OCI-LY3 (cell line): ENCODE measurements around the gene GPR137B.
"Not testable (repeated sequence)": the region's sequence is repeated elsewhere in the genome, so short reads cannot be mapped to it uniquely, and the experiment has no call there.

Experiments used
- H2AFZ ChIP-seq: fragments of 200-600, 300-600 bp; shearing (Covaris generic); 2 replicates; pipeline ENCODE4 v1.6.0; 2014; ENCODE audit warnings: antibody characterized with exemption, low read depth, low read length
- H3K27ac ChIP-seq: fragments of 200-600, 300-600 bp; sonication (generic); 2 replicates; pipeline ENCODE4 v1.5.1; 2014; ENCODE audit warnings: mild to moderate bottlenecking, low read length, moderate library complexity, mixed read lengths
- H3K27me3 ChIP-seq: fragments of 200-600, 300-600 bp; sonication (generic); 2 replicates; pipeline ENCODE4 v1.6.1; 2014; ENCODE audit warnings: low read depth, low read length, mixed read lengths
- H3K36me3 ChIP-seq: fragments of 200-600, 300-600 bp; sonication (generic); replicated peaks from 2 replicates; pipeline ENCODE3; 2014; ENCODE audit warnings: low read depth, low read length, mixed read lengths
- H3K4me1 ChIP-seq: fragments of 300-600, 200-600 bp; sonication (generic); 2 replicates; pipeline ENCODE4 v1.6.1; 2014; ENCODE audit warnings: low read length, mixed read lengths
- H3K4me2 ChIP-seq: fragments of 200-600, 300-600 bp; sonication (generic); 2 replicates; pipeline ENCODE4 v1.6.1; 2014; ENCODE audit warnings: low read length, mixed read lengths
- H3K4me3 ChIP-seq: fragments of 300-600, 200-600 bp; sonication (generic); 2 replicates; pipeline ENCODE4 v1.5.1; 2014; ENCODE audit warnings: antibody characterized with exemption, mild to moderate bottlenecking, low read length, moderate library complexity
- H3K79me2 ChIP-seq: fragments of 300-600, 200-600 bp; shearing (Covaris generic); 2 replicates; pipeline ENCODE4 v1.6.1; 2014; ENCODE audit warnings: mild to moderate bottlenecking, low read length, mixed read lengths
- H3K9ac ChIP-seq: fragments of 300-600, 200-600 bp; shearing (Covaris generic); 2 replicates; pipeline ENCODE4 v1.6.0; 2014; ENCODE audit warnings: mild to moderate bottlenecking, low read length, moderate library complexity
- H3K9me3 ChIP-seq: fragments of 200-600, 300-600 bp; shearing (Covaris generic); 2 replicates; pipeline ENCODE4 v1.6.1; 2014; ENCODE audit warnings: low read length, mixed read lengths; ENCODE audit not compliant: insufficient read depth
- H4K20me1 ChIP-seq: fragments of 200-600, 300-600 bp; sonication (generic); 2 replicates; pipeline ENCODE4 v1.6.1; 2016; ENCODE audit warnings: low read length, mixed read lengths; ENCODE audit not compliant: insufficient read depth
- EZH2phosphoT487 ChIP-seq: fragments of 200-600 bp; shearing (Covaris generic); IDR thresholded peaks from 2 replicates; pipeline ENCODE4 v1.6.1; 2018; ENCODE audit warnings: antibody characterized with exemption, mixed run types, low read depth
- TF ChIP-seq, protein P1 (sequence below): fragments of 200-600, 300-600 bp; sonication (generic); IDR thresholded peaks from 2 replicates; pipeline ENCODE4 v1.5.1; 2014; ENCODE audit warnings: antibody characterized with exemption, low read length, low read depth

Gene GPR137B

DNA sequence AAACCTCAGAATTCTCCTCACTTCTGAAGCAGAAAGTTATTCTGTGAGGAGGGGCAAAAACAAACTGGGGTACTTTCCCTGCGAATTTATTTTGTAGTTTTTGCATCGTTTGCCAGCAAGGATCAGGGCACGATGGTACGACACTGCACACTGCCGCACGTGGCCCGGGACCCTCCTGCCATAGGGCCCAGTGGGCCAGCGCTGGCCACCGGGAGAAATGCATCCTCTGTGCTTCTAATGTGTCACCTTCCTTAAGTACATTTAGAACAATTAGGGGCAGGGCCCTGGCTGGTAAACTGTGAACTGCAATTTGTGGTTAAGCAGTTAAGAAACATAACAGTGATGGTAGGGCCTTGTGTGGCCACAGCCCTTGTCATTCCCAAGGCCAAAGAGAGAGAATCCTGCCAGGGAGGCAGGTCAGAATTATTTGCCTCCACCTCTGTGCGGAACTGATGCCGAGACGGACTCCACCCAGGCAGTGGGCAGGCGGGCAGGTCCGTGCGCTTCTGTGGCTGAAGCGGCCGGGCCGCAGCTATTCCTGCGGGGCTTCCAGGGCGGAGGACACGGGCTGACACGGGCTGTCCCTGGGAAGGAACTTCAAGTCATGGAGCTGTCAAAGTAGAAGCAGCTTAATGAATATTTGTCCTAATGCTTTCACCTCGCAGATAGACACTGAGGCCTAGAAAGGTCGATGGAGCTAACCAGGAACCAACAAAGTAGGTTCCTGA, 12.5 kb downstream of the GPR137B start:
- peaks cover 56% of the 10 kb centered on the region for H4K20me1 ChIP-seq
- no peaks in the 10 kb centered on the region for H3K9me3 ChIP-seq
- H3K36me3 ChIP-seq, result peaks cover 43% of the 10 kb centered on the region
- H3K4me1 ChIP-seq, result peaks cover 64% of the 10 kb centered on the region
- H3K9ac ChIP-seq, result no peak overlapping the region
- no peak overlapping the region for H3K4me2 ChIP-seq
- H3K79me2 ChIP-seq, result peaks cover 85% of the 10 kb centered on the region
- TF ChIP-seq EZH2phosphoT487, result no peak
- TF ChIP-seq, protein P1, sequence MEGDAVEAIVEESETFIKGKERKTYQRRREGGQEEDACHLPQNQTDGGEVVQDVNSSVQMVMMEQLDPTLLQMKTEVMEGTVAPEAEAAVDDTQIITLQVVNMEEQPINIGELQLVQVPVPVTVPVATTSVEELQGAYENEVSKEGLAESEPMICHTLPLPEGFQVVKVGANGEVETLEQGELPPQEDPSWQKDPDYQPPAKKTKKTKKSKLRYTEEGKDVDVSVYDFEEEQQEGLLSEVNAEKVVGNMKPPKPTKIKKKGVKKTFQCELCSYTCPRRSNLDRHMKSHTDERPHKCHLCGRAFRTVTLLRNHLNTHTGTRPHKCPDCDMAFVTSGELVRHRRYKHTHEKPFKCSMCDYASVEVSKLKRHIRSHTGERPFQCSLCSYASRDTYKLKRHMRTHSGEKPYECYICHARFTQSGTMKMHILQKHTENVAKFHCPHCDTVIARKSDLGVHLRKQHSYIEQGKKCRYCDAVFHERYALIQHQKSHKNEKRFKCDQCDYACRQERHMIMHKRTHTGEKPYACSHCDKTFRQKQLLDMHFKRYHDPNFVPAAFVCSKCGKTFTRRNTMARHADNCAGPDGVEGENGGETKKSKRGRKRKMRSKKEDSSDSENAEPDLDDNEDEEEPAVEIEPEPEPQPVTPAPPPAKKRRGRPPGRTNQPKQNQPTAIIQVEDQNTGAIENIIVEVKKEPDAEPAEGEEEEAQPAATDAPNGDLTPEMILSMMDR, result no peak
- H3K27me3 ChIP-seq, result no peaks in the 10 kb centered on the region
- no peak overlapping the region for H2AFZ ChIP-seq
- H3K4me3 ChIP-seq, result no peak overlapping the region
- no peak overlapping the region for H3K27ac ChIP-seq

DNA sequence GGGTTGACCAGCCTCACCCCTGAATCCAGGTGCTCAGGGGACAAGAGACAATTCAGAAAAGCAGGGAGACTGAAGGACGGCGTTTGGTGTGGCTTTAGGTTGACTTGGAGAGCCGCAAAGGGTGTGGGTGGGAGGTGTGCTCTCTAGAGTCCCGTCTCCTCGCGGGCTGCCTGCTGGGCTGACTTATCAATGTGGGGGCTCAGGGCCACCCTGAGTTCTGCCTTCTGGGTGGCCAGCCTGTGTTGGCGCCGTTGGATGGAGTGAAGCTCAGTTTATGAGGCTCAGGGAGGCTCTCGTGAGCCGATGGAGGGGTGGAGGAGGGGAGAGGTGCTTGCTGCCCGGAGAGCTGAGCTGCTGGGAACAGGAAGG, 13.0 kb downstream of the GPR137B start:
- H3K36me3 ChIP-seq, result peaks cover 40% of the 10 kb centered on the region
- H2AFZ ChIP-seq, result no peak overlapping the region
- peaks cover 79% of the 10 kb centered on the region for H3K79me2 ChIP-seq
- no peaks in the 10 kb centered on the region for H3K9me3 ChIP-seq
- H3K4me3 ChIP-seq, result no peak overlapping the region
- H3K4me2 ChIP-seq, result peak overlapping the region; percentile 82
- H3K27ac ChIP-seq, result no peak overlapping the region
- H3K9ac ChIP-seq, result no peak overlapping the region
- H4K20me1 ChIP-seq, result peaks cover 50% of the 10 kb centered on the region
- no peaks in the 10 kb centered on the region for H3K27me3 ChIP-seq
- H3K4me1 ChIP-seq, result peaks cover 68% of the 10 kb centered on the region
- no peak for TF ChIP-seq EZH2phosphoT487
- TF ChIP-seq, protein P1, result no peak

GRCh38 chr1:236155841-236156503, 13.6 kb downstream of the GPR137B start:
- Histone ChIP-seq H4K20me1 (peaks cover 44% of the 10 kb centered on the region), H2AFZ (no peak overlapping the region), H3K4me2 (peak overlapping the region; percentile 82), H3K27ac (peak overlapping the region; percentile 97), H3K36me3 (peaks cover 37% of the 10 kb centered on the region), H3K9me3 (no peaks in the 10 kb centered on the region), H3K4me1 (peaks cover 74% of the 10 kb centered on the region), H3K9ac (peak overlapping the region; percentile 68), H3K79me2 (peaks cover 76% of the 10 kb centered on the region), H3K4me3 (peak overlapping the region; percentile 58), H3K27me3 (no peaks in the 10 kb centered on the region)
- TF ChIP-seq, protein P1, result no peak
- TF ChIP-seq EZH2phosphoT487, result no peak

DNA sequence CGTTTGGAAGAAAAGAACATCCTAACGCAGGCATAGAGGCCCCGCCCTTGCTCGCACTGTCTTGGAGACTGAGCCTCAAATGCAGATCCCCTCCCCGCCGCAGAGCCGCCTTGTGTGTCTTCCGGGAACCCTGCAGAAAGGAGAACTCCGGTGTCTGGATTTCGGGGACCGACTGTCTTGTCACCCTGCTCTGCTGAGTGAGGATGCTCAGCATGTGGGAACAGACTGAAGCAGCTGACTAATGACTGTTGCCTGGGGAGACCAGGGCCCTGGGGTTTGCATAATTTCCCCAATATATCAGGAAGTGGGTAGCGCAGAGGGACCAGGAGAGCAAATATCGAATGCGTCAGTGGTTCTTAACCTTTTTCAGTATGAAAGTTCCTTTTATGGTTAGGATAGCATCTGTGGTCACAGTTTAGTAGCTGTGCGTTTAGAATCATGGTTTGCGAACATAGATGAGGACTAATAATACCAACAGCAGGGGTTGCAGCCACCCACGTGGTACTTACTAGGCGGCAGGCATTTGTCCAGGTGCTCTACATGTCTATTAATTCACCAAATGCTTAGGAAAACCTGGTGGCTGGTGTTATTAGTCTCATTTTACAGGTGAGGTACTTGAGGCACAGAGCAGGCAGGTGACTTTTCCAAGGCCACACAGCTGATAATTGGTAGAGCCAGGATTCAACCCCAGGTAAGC, 14.3 kb downstream of the GPR137B start:
- Histone ChIP-seq H3K9me3 (peaks cover 5% of the 10 kb centered on the region), H3K27me3 (no peaks in the 10 kb centered on the region), H3K27ac (peak overlapping the region; percentile 97), H3K9ac (peak overlapping the region; percentile 82), H3K4me2 (peak overlapping the region; percentile 82), H3K36me3 (peaks cover 40% of the 10 kb centered on the region), H3K4me1 (peaks cover 80% of the 10 kb centered on the region), H2AFZ (no peak overlapping the region), H4K20me1 (peaks cover 40% of the 10 kb centered on the region), H3K79me2 (peaks cover 78% of the 10 kb centered on the region), H3K4me3 (peak overlapping the region; percentile 58)
- TF ChIP-seq, protein P1, result no peak
- TF ChIP-seq EZH2phosphoT487, result no peak

DNA sequence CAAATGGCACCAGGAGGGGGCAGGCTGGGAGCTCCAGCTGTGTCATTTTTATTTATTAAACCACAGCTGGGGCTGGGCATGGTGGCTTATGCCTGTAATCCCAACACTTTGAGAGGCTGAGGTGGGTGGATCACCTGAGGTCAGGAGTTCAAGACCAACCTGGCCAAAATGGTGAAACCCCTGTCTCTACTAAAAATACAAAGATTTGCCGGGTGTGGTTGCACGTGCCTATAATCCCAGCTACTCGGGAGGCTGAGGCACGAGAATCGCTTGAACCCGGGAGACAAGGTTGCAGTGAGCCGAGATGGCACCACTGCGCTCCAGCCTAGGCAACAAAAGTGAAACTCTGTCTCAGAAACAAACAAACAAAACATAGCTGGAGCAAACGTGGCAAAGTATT, 15.7 kb downstream of the GPR137B start:
- H3K9ac ChIP-seq, result peak overlapping the region; percentile 82

More for the DNA sequence above, 15.7 kb downstream of the GPR137B start:
- Histone ChIP-seq H3K4me2 (peak overlapping the region; percentile 82), H3K4me1 (peaks cover 86% of the 10 kb centered on the region), H3K27ac (peak overlapping the region; percentile 97), H4K20me1 (peaks cover 28% of the 10 kb centered on the region), H3K36me3 (peaks cover 41% of the 10 kb centered on the region), H3K9me3 (peaks cover 14% of the 10 kb centered on the region), H3K79me2 (peaks cover 78% of the 10 kb centered on the region)
- H3K27me3 ChIP-seq, H3K4me3 ChIP-seq, H2AFZ ChIP-seq: not testable (repeated sequence)
